H1 (cell line): ENCODE data around the gene PGF. TPM values are rescaled to one million over a fixed set of nuclear protein-coding genes. Genes with fewer than 3 reads are reported as not detected.

ENCODE experiments used
- CTCF ChIA-PET: fragments of 300-600 bp; sonication (Branson Sonifier 250); formaldehyde crosslinking; loops from one replicate; lab custom pipeline; 2021; ENCODE audit not compliant: partially characterized antibody; lab: Charles Lee
- POLR2A ChIA-PET: fragments of 300-600 bp; sonication (Branson Sonifier 250); formaldehyde crosslinking; loops from one replicate; lab custom pipeline; 2021; ENCODE audit warnings: inconsistent platforms; ENCODE audit not compliant: partially characterized antibody; lab: Charles Lee
- DNase-seq, 2 experiments: peaks; one replicate each; pipeline versions ENCODE4 v3.0.0 to v3.0.0-alpha.2; 2010 to 2022; ENCODE audit warnings: low spot score in 2 of 2, low read depth in 1 of 2, mixed read lengths in 1 of 2
- FAIRE-seq: peaks from 2 replicates; lab custom pipeline; 2011; peaks lifted over from hg19 to GRCh38; lab: Jason Lieb, UNC
- H2AFZ ChIP-seq: 2 replicates; pipeline ENCODE4 v1.8.1; 2012; ENCODE audit warnings: low read length, inconsistent platforms
- H2AK5ac ChIP-seq: 2 replicates; pipeline ENCODE4 v1.6.1; 2013; ENCODE audit warnings: low read depth, low read length
- H2BK120ac ChIP-seq: replicated peaks from 2 replicates; pipeline ENCODE3; 2013; ENCODE audit warnings: low read depth, low read length, inconsistent platforms
- H2BK12ac ChIP-seq: 2 replicates; pipeline ENCODE4 v1.6.1; 2013; ENCODE audit warnings: low read depth, low read length
- H2BK15ac ChIP-seq: 2 replicates; pipeline ENCODE4 v1.6.1; 2013; ENCODE audit warnings: low read length
- H2BK20ac ChIP-seq: 2 replicates; pipeline ENCODE4 v1.6.1; 2013; ENCODE audit warnings: low read length
- H2BK5ac ChIP-seq: 2 replicates; pipeline ENCODE4 v1.6.1; 2013; ENCODE audit warnings: low read depth, low read length
- H3K14ac ChIP-seq: 2 replicates; pipeline ENCODE4 v1.6.1; 2013; ENCODE audit warnings: inconsistent platforms; ENCODE audit not compliant: insufficient read length
- H3K18ac ChIP-seq: 2 replicates; pipeline ENCODE4 v1.6.1; 2013; ENCODE audit warnings: low read length; ENCODE audit errors: extremely low read depth
- H3K23ac ChIP-seq: 2 replicates; pipeline ENCODE4 v1.6.1; 2013; ENCODE audit warnings: inconsistent platforms; ENCODE audit not compliant: insufficient read length
- H3K23me2 ChIP-seq: 2 replicates; pipeline ENCODE4 v1.6.1; 2013; ENCODE audit warnings: low read depth, low read length
- H3K27ac ChIP-seq: 2 replicates; pipeline ENCODE4 v1.6.1; 2011; ENCODE audit warnings: low read depth, low read length, inconsistent platforms
- H3K27me3 ChIP-seq, 4 experiments: replicated peaks in 1 of 4; 1 replicate in 1 of 4; 2 replicates in 3 of 4; pipeline versions ENCODE4 v1.6.1 to v1.8.1; 2011 to 2013; ENCODE audit warnings: low read length in 3 of 4, mild to moderate bottlenecking in 3 of 4, inconsistent platforms in 2 of 4, mixed read lengths in 2 of 4, moderate library complexity in 1 of 4; ENCODE audit not compliant: control insufficient read depth in 3 of 4, insufficient read depth in 3 of 4; ENCODE audit errors: extremely low read depth in 1 of 4
- H3K36me3 ChIP-seq, 4 experiments: 2 replicates each; pipeline versions ENCODE4 v1.6.1 to v1.8.1; 2011 to 2013; ENCODE audit warnings: mild to moderate bottlenecking in 4 of 4, low read length in 3 of 4, moderate library complexity in 2 of 4, control low read depth in 1 of 4, inconsistent platforms in 1 of 4; ENCODE audit not compliant: insufficient read depth in 4 of 4, control insufficient read depth in 2 of 4
- H3K4ac ChIP-seq: replicated peaks from 2 replicates; pipeline ENCODE3; 2013; ENCODE audit warnings: low read length, low read depth, mixed read lengths, inconsistent platforms; ENCODE audit not compliant: insufficient read length
- H3K4me1 ChIP-seq, 4 experiments: replicated peaks in 1 of 4; 1 replicate in 1 of 4; 2 replicates in 3 of 4; pipeline versions ENCODE4 v1.6.1 to v1.8.1; 2011 to 2013; ENCODE audit warnings: low read length in 3 of 4, inconsistent platforms in 2 of 4, mixed read lengths in 1 of 4; ENCODE audit not compliant: insufficient read depth in 4 of 4, control insufficient read depth in 3 of 4
- H3K4me2 ChIP-seq, 2 experiments: 2 replicates each; pipeline versions ENCODE4 v1.6.1 to v1.8.1; 2011 to 2013; ENCODE audit warnings: low read depth in 2 of 2, low read length in 2 of 2, control low read depth in 1 of 2, inconsistent platforms in 1 of 2, mild to moderate bottlenecking in 1 of 2; ENCODE audit not compliant: insufficient read depth in 1 of 2
- H3K4me3 ChIP-seq, 4 experiments: fragments of 200-600, 300-600 bp in 1 of 4; sonication (generic), shearing (Covaris generic), sonication (Bioruptor Twin) in 1 of 4; 2 replicates each; pipeline versions ENCODE4 v1.5.1 to v1.8.1; 2011 to 2016; ENCODE audit warnings: low read length in 4 of 4, low read depth in 3 of 4, control low read depth in 2 of 4, inconsistent platforms in 2 of 4, mild to moderate bottlenecking in 2 of 4, mixed read lengths in 1 of 4, moderate library complexity in 1 of 4; ENCODE audit not compliant: insufficient read depth in 2 of 4; ENCODE audit errors: extremely low read depth in 1 of 4
- H3K56ac ChIP-seq: replicated peaks from 2 replicates; pipeline ENCODE3; 2013; ENCODE audit warnings: low read depth, mild to moderate bottlenecking, mixed read lengths, low read length, inconsistent platforms; ENCODE audit not compliant: insufficient read length
- H3K79me1 ChIP-seq: 2 replicates; pipeline ENCODE4 v1.6.1; 2013; ENCODE audit warnings: low read depth, low read length, control low read depth
- H3K79me2 ChIP-seq, 2 experiments: 2 replicates each; pipeline versions ENCODE4 v1.6.1 to v1.8.1; 2012 to 2013; ENCODE audit warnings: low read length in 2 of 2, mild to moderate bottlenecking in 2 of 2, inconsistent platforms in 1 of 2; ENCODE audit not compliant: insufficient read depth in 2 of 2, control insufficient read depth in 1 of 2
- H3K9ac ChIP-seq, 4 experiments: replicated peaks in 1 of 4; 1 replicate in 1 of 4; 2 replicates in 3 of 4; pipeline versions ENCODE4 v1.6.1 to v1.8.1; 2011 to 2013; ENCODE audit warnings: low read depth in 3 of 4, low read length in 3 of 4, control low read depth in 2 of 4, mild to moderate bottlenecking in 2 of 4, moderate library complexity in 2 of 4, inconsistent platforms in 1 of 4; ENCODE audit errors: extremely low read depth in 1 of 4
- H3K9me3 ChIP-seq, 2 experiments: 2 replicates each; pipeline versions ENCODE4 v1.6.1 to v1.8.1; 2012 to 2013; ENCODE audit warnings: mild to moderate bottlenecking in 2 of 2, moderate library complexity in 2 of 2, control low read depth in 1 of 2, inconsistent platforms in 1 of 2, low read depth in 1 of 2, low read length in 1 of 2, mixed read lengths in 1 of 2; ENCODE audit not compliant: insufficient read depth in 2 of 2
- H4K20me1 ChIP-seq, 2 experiments: replicated peaks in 1 of 2; 2 replicates each; pipeline versions ENCODE3 to v1.8.1; 2011 to 2013; ENCODE audit warnings: inconsistent platforms in 2 of 2, low read length in 2 of 2, mild to moderate bottlenecking in 1 of 2; ENCODE audit not compliant: insufficient read depth in 2 of 2, control insufficient read depth in 1 of 2
- H4K5ac ChIP-seq: 2 replicates; pipeline ENCODE4 v1.6.1; 2013; ENCODE audit warnings: low read length, low read depth, mixed read lengths, inconsistent platforms; ENCODE audit not compliant: insufficient read length
- H4K8ac ChIP-seq: 2 replicates; pipeline ENCODE4 v1.8.0; 2013; ENCODE audit warnings: mild to moderate bottlenecking, moderate library complexity, low read length, inconsistent platforms; ENCODE audit not compliant: insufficient read depth; ENCODE audit errors: extremely low read depth
- H4K91ac ChIP-seq: replicated peaks from 2 replicates; pipeline ENCODE3; 2013; ENCODE audit warnings: low read length, mixed read lengths, inconsistent platforms; ENCODE audit not compliant: insufficient read length
- BACH1 ChIP-seq: IDR thresholded peaks from 2 replicates; pipeline ENCODE4 v1.6.1; 2012; ENCODE audit warnings: low read length, improper control_type of control experiment
- BCL11A ChIP-seq, 2 experiments: IDR thresholded peaks; one replicate each; pipeline ENCODE4 v1.6.1; 2011; ENCODE audit warnings: low read depth in 2 of 2, low read length in 2 of 2, mild to moderate bottlenecking in 2 of 2
- CHD1 ChIP-seq: IDR thresholded peaks from 2 replicates; pipeline ENCODE4 v1.6.1; 2012; ENCODE audit warnings: low read depth, low read length, improper control_type of control experiment
- EP300 ChIP-seq, 2 experiments: IDR thresholded peaks; 1 replicate in 1 of 2; 2 replicates in 1 of 2; pipeline ENCODE4 v1.6.1; 2011 to 2012; ENCODE audit warnings: low read depth in 2 of 2, low read length in 2 of 2, mild to moderate bottlenecking in 2 of 2, borderline replicate concordance in 1 of 2, inconsistent platforms in 1 of 2, moderate library complexity in 1 of 2
- EZH2 ChIP-seq: fragments of 200-600 bp; sonication (generic); IDR thresholded peaks from 2 replicates; pipeline ENCODE4 v1.7.1; 2012; ENCODE audit warnings: low read depth, mild to moderate bottlenecking, moderate library complexity, low read length, inconsistent platforms; ENCODE audit not compliant: severe bottlenecking
- HDAC6 ChIP-seq: IDR thresholded peaks from one replicate; pipeline ENCODE4 v1.7.1; 2012; ENCODE audit warnings: low read depth, mild to moderate bottlenecking, inconsistent platforms, low read length, moderate library complexity
- JUN ChIP-seq: IDR thresholded peaks from 2 replicates; pipeline ENCODE4 v1.6.1; 2011; ENCODE audit warnings: low read depth, mild to moderate bottlenecking, improper control_type of control experiment, low read length
- KDM4A ChIP-seq: IDR thresholded peaks from one replicate; pipeline ENCODE4 v1.7.1; 2012; ENCODE audit warnings: low read depth, mild to moderate bottlenecking, moderate library complexity, low read length, inconsistent platforms; ENCODE audit not compliant: severe bottlenecking
- SIRT6 ChIP-seq: IDR thresholded peaks from one replicate; pipeline ENCODE4 v1.7.1; 2012; ENCODE audit warnings: low read length, inconsistent platforms
- SRF ChIP-seq: IDR thresholded peaks from 2 replicates; pipeline ENCODE4 v1.6.1; 2011; ENCODE audit warnings: mild to moderate bottlenecking, low read depth, low read length, moderate library complexity
- SUZ12 ChIP-seq: fragments of 200-600 bp; sonication (generic); IDR thresholded peaks from 2 replicates; pipeline ENCODE4 v1.6.1; 2012; ENCODE audit warnings: mild to moderate bottlenecking, inconsistent platforms, low read length, moderate library complexity, mixed read lengths
- TCF12 ChIP-seq: IDR thresholded peaks from 2 replicates; pipeline ENCODE4 v1.6.1; 2011; ENCODE audit warnings: low read depth, mild to moderate bottlenecking, low read length
- YY1 ChIP-seq: IDR thresholded peaks from 2 replicates; pipeline ENCODE4 v1.6.1; 2011; ENCODE audit warnings: low read depth, mild to moderate bottlenecking, low read length
- WGBS, 2 experiments: shearing (Covaris generic) in 1 of 2; methylation state at CpG; one replicate each; pipeline versions ENCODE4 v1.1.6 to v1.1.7; 2013 to 2015; ENCODE audit warnings: low lambda C conversion rate in 2 of 2, mixed read lengths in 2 of 2, inconsistent platforms in 1 of 2, low coverage in 1 of 2, missing lambda C conversion rate in 1 of 2; ENCODE audit not compliant: insufficient replicate concordance in 2 of 2, insufficient coverage in 1 of 2, insufficient read length in 1 of 2; ENCODE audit errors: extremely low coverage in 1 of 2, missing lambda C conversion rate in 1 of 2; 5-methylcytosine and 5-hydroxymethylcytosine counted together
- polyA plus RNA-seq, 7 experiments: library from polyadenylated mRNA; depleted of rRNA in 3 of 7; stranded (reverse) in 5 of 7; unstranded in 2 of 7; fragments of >200 nt in 5 of 7; fragments of 200-250 nt in 2 of 7; gene quantifications; 1 replicate in 5 of 7; 2 replicates in 1 of 7; 4 replicates in 1 of 7; pipeline versions ENCODE4 v1.2.1 to v1.2.3, GENCODE V29; 2011 to 2013; ENCODE audit warnings: missing spikeins in 2 of 7, mixed read lengths in 2 of 7
- total RNA-seq: library from RNA; stranded (reverse); fragmentation: NEBNext Ultra II Directional; extraction: Animal tissue kit (Norgen Biotek cat#: 25700); gene quantifications from 2 replicates; pipeline ENCODE4 v1.2.1, GENCODE V29; 2021

PGF gene
- total and polyA plus RNA-seq, 2 of the 8 experiments (the other 6 are each of a cell fraction or from before 2014, with no cell fraction given) = 2.1 to 4.1 TPM

DNA sequence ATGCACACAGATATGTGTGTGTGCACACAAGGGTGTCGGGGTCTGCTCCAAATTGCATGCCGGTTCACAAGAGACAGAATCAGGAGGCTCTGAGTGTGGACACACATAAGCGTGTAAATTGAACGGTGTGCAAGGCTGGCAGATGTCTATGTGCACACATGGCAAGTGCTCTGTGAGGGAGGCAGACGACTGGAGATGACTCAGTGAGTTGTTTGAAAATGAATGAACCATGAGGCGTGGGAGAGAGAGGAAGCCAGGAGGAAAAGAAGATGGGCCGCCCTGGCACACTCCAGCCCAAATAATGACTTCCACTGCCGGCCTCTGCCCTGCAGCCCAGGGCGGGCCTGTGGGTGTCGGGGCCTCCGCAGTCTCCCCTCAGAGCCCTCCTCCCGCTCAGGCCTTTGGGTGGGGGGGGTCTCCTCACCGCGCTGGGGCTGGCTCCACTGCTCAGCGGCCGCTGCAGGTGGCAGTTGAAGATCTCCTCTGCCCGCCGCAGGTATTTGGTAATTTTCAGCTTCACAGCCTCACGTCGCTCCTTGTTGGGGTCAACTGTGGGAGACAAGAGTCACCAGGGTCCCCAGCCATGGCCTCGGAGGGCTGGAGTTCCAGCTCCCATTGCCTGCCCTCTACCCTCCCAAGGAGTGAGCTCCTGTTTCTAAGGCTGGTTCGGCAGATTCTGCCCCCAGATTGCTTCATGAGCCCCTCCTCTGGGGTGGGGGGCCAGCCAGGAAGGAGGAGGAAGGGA is 35.8 kb downstream of the PGF start:
- Histone ChIP-seq H3K23me2 (peaks cover 2% of the 10 kb centered on the region; the same call in 1 of the 2 replicates), H2BK15ac (no peak overlapping the region), H3K4me3 (no peak overlapping the region), H3K4ac (no peak overlapping the region), H3K27me3 (0 out of 7 replicates have a peak, but pooled peaks cover 0 to 2% (median 0%) of the 10 kb centered on the region in 4 experiments), H4K20me1 (no peaks in the 10 kb centered on the region), H2AK5ac (no peak overlapping the region), H3K79me2 (no peaks in the 10 kb centered on the region), H2BK12ac (no peak overlapping the region), H2AFZ (no peak overlapping the region), H3K4me2 (no peak overlapping the region), H3K56ac (no peak overlapping the region), H3K9ac (no peak overlapping the region), H3K36me3 (peaks cover 0 to 3% (median 0%) of the 10 kb centered on the region in 4 experiments; a peak in 3 of 8 replicates), H3K79me1 (no peaks in the 10 kb centered on the region), H3K4me1 (no peaks in the 10 kb centered on the region; a peak in 1 of 7 replicates), H4K8ac (no peak overlapping the region), H2BK120ac (no peak overlapping the region), H3K9me3 (no peaks in the 10 kb centered on the region), H3K23ac (no peak overlapping the region), H2BK20ac (no peak overlapping the region), H3K18ac (no peak overlapping the region), H3K14ac (no peak overlapping the region), H4K5ac (no peak overlapping the region), H4K91ac (no peak overlapping the region), H3K27ac (no peak overlapping the region), H2BK5ac (no peak overlapping the region)
- DNase-seq (no peak), FAIRE-seq (no peak)
- CTCF ChIA-PET = interaction anchor here (3.9 to 4.3 kb wide), 3 partner anchors 8 to 26 kb away, joined by 19 to 36 read pairs (median 26); no protein-coding TSS in a partner anchor
- WGBS, 2 experiments = 83% methylated on average over 20 of the region's 22 CpGs; no CpG with 5 or more reads in 1 of the 2 experiments
- POLR2A ChIA-PET = interaction anchor here (0.8 to 1.1 kb wide), 2 partner anchors 8 to 15 kb away, joined by 3 read pairs; no protein-coding TSS in a partner anchor
- TF ChIP-seq EP300 (IDR thresholded peaks at IDR 0.05; ENCODE audit: borderline replicate concordance in 1 of 2, low read depth in 2 of 2, low read length in 2 of 2) (no peak), BACH1 (no peak), BCL11A (IDR thresholded peaks at IDR 0.05; ENCODE audit: low read depth in 2 of 2, low read length in 2 of 2) (no peak), SUZ12 (no peak), JUN (no peak), TCF12 (no peak), CHD1 (no peak), SIRT6 (no peak), HDAC6 (no peak), YY1 (no peak), EZH2 (no peak), SRF (no peak), KDM4A (no peak)
